ENCODE results near the gene NEMP2. TPM values are rescaled to one million over a fixed set of nuclear protein-coding genes. Genes with fewer than 3 reads are reported as not detected.
A peak's percentile ranks its signal among the peaks of the same experiment; 100 is the strongest.

The NEMP2 gene, protein sequence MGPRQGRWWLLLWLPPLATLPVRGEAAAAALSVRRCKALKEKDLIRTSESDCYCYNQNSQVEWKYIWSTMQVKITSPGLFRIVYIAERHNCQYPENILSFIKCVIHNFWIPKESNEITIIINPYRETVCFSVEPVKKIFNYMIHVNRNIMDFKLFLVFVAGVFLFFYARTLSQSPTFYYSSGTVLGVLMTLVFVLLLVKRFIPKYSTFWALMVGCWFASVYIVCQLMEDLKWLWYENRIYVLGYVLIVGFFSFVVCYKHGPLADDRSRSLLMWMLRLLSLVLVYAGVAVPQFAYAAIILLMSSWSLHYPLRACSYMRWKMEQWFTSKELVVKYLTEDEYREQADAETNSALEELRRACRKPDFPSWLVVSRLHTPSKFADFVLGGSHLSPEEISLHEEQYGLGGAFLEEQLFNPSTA
- total RNA-seq, result 10 to 100 TPM; 14.5 to 15.7 TPM

DNA sequence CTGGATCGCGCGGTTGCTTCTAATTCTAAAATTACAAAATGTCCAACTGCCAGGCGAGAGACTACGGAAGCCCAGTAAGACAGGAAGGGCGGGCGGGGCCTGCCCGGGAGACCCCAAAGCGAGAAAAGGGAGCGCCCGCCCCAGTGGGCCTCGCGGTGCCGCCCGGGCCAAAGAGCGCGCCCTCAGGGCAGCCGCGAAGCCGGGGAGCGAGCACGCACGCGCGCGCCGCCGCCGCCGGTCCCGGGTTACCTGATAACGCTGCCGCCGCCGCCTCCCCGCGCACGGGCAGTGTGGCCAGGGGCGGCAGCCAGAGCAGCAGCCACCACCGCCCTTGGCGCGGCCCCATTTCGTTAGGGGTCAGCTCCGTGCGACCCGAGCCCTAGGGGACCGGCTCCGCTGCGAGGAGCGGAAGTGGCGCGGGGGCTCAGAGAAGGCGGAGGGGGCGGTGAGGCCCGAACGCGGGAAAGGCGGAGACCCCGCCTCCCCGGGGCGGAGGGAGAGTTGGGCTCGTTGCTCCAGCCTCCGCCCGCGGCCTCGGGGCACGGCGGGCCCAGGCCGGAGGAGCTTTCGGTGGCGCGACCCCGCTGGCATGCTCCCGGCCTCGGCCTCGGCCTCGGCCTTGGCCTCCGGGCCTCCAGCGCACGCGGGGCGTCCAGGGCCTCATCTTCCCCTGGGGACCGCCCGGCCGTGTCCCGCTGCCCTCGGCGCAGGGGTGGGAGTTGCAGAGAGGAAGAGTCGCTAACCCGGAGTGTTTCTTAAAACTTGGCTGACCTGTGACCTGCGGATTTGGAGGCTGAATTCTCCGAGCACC is at the start of gene NEMP2:
NEMP2 (minus strand) TSS at position 413 of the 811 bp plus-strand sequence; CDS start at position 346, 67 bp downstream.
- peaks cover 40% of the 10 kb centered on the region for H3K4me1 Mint-ChIP-seq
- H3K36me3 Mint-ChIP-seq, result peaks cover 52% of the 10 kb centered on the region
- no peaks in the 10 kb centered on the region for H3K27me3 Mint-ChIP-seq
- peak; percentile 93 for DNase-seq
- peak within 1 kb of the TSS; percentile 94 for H3K4me3 Mint-ChIP-seq
- peaks cover 29% of the 10 kb centered on the region for H3K9me3 Mint-ChIP-seq
- peak within 1 kb of the TSS; percentile 99 for H3K27ac Mint-ChIP-seq

- Mint-ChIP-seq H3K27me3 (no peaks in the 10 kb centered on the region), H3K27ac (no peak overlapping the region), H3K4me3 (no peak overlapping the region), H3K4me1 (peaks cover 5% of the 10 kb centered on the region), H3K9me3 (no peaks in the 10 kb centered on the region), H3K36me3 (no peaks in the 10 kb centered on the region)
- no peak for DNase-seq
Measured at GRCh38 chr2:190583507-190584337, 49.2 kb upstream of the NEMP2 start.

- H3K4me1 Mint-ChIP-seq, result peaks cover 11% of the 10 kb centered on the region
- no peaks in the 10 kb centered on the region for H3K27me3 Mint-ChIP-seq
- H3K36me3 Mint-ChIP-seq, result no peaks in the 10 kb centered on the region
- H3K4me3 Mint-ChIP-seq, result no peak overlapping the region
- no peak for DNase-seq
- no peaks in the 10 kb centered on the region for H3K9me3 Mint-ChIP-seq
- H3K27ac Mint-ChIP-seq, result no peak overlapping the region
Measured at GRCh38 chr2:190582736-190583506, 48.4 kb upstream of the NEMP2 start.

DNA sequence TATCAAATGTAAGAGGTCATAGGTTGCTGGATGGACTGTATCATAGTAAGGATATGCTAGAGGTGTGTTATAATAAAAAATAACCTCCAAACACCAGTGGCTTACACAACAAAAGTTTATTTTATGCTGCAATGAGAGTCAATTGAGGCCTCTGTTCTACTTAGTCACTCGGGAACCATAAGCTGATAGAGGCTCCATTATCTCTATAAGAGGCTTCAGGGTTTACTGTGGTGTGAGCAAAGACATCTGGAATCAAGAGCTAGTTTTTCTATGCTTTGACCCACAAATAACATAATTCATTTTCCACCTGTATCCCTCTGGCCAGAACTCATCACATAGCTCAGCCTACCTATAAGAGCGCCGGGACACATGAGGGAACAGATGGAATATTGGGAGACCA is 47.5 kb upstream of the NEMP2 start:
- DNase-seq, result no peak
- Mint-ChIP-seq H3K4me1 (peaks cover 12% of the 10 kb centered on the region), H3K27me3 (no peaks in the 10 kb centered on the region), H3K36me3 (no peaks in the 10 kb centered on the region), H3K27ac (no peak overlapping the region), H3K9me3 (no peaks in the 10 kb centered on the region), H3K4me3 (no peak overlapping the region)

- Mint-ChIP-seq H3K4me1 (peaks cover 15% of the 10 kb centered on the region), H3K9me3 (peaks cover 1% of the 10 kb centered on the region), H3K27me3 (no peaks in the 10 kb centered on the region), H3K36me3 (no peaks in the 10 kb centered on the region), H3K27ac (no peak overlapping the region), H3K4me3 (no peak overlapping the region)
- no peak for DNase-seq
Measured at GRCh38 chr2:190579915-190580846, 45.7 kb upstream of the NEMP2 start.

- no peaks in the 10 kb centered on the region for H3K27me3 Mint-ChIP-seq
- DNase-seq, result no peak
- H3K4me3 Mint-ChIP-seq, result no peak overlapping the region
- no peaks in the 10 kb centered on the region for H3K36me3 Mint-ChIP-seq
- H3K9me3 Mint-ChIP-seq, result peaks cover 1% of the 10 kb centered on the region
- H3K27ac Mint-ChIP-seq, result no peak overlapping the region
- peaks cover 19% of the 10 kb centered on the region for H3K4me1 Mint-ChIP-seq
Measured at GRCh38 chr2:190579058-190579410, 44.5 kb upstream of the NEMP2 start.

DNA sequence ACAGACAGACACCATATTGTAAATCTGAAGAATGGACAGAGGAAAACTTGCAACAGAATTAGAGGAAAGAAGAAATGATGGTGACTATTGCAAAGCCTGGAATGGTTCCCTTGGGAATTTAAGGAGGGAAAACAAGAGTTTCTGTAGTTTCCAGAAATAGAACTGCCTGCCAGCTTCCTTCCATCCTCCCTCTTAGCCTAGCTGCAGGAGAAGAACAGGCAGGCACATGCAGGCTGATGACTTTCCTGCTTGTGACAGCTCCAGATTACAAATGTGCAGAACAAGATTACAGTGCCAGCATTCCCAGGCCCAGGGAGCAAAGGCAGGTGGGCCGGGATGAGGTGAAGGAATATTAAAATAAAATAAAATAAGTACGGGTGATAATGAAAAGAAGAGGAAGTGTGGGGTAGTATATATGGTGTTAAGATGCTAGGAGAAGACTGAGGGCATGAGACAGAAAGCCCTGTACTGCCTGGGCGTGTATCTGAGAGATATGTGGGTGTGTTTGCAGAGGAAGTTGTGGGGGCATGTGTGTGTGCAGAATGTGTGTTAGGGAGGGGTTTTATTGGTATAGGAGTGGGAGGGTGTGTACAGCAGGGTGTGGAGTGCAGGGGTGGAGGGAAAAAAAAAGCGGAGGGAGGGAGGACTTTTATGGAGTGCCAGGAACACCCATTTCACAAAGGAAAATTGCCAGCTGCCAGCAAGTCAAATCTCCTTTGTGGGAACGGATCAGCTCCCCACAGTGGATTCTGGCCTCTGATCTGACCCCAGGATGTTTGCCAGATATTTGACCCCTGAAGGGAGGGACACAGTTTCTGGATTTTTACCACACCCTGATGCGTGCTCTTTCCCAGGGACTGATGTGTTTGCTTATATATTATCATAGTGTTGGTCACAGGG is 43.9 kb upstream of the NEMP2 start:
- H3K27me3 Mint-ChIP-seq, result no peaks in the 10 kb centered on the region
- no peak overlapping the region for H3K4me3 Mint-ChIP-seq
- no peak overlapping the region for H3K27ac Mint-ChIP-seq
- DNase-seq, result no peak
- no peaks in the 10 kb centered on the region for H3K36me3 Mint-ChIP-seq
- H3K4me1 Mint-ChIP-seq, result peaks cover 19% of the 10 kb centered on the region
- H3K9me3 Mint-ChIP-seq, result peaks cover 1% of the 10 kb centered on the region

DNA sequence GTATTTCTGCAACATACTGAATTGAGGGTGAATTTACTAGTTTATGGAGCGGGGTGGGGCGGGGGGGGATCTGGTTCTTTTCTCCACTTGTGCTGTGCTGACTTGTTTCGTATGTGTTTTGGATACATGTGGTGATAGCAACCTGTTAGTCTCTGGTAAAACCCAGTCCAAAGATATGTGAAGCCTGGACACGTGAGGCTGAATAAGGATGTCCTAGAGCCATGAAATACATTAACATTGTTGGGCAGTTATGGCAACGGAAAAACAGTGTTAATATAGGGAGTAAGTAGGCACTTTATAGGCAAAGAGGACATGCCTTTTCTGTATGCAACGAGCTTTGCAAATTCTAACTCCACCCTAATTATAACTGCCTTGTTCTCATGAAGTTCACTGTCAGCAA is 42.1 kb upstream of the NEMP2 start:
- H3K9me3 Mint-ChIP-seq, result peaks cover 1% of the 10 kb centered on the region
- no peak overlapping the region for H3K4me3 Mint-ChIP-seq

DNA sequence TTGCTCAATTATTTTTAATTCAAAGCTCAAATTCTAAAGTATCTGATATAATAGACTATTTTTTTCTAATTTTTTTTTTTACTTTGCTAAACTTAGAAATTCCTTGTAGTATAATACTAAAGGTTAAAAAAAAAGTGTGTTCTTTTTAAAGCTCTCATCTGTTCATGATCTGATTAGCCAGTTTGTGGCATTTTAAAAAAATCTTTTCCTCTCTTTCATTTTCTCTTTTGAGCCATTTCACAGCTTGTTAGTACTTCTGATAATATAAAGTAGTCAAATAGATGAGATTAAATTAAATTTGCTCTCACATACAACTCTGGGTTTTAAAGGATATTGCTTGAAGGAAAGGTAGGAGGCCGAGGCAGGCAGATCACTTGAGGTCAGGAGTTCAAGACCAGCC is 40.7 kb upstream of the NEMP2 start:
- H3K36me3 Mint-ChIP-seq, result no peaks in the 10 kb centered on the region
- H3K27me3 Mint-ChIP-seq, result no peaks in the 10 kb centered on the region
- H3K9me3 Mint-ChIP-seq, result peaks cover 1% of the 10 kb centered on the region
- DNase-seq, result no peak
- H3K4me3 Mint-ChIP-seq, result no peak overlapping the region
- H3K4me1 Mint-ChIP-seq, result peaks cover 19% of the 10 kb centered on the region
- H3K27ac Mint-ChIP-seq, result no peak overlapping the region

More for the DNA sequence above, 42.1 kb upstream of the NEMP2 start:
- H3K27me3 Mint-ChIP-seq, result no peaks in the 10 kb centered on the region
- no peaks in the 10 kb centered on the region for H3K36me3 Mint-ChIP-seq
- H3K27ac Mint-ChIP-seq, result no peak overlapping the region
- no peak for DNase-seq
- peaks cover 19% of the 10 kb centered on the region for H3K4me1 Mint-ChIP-seq

DNA sequence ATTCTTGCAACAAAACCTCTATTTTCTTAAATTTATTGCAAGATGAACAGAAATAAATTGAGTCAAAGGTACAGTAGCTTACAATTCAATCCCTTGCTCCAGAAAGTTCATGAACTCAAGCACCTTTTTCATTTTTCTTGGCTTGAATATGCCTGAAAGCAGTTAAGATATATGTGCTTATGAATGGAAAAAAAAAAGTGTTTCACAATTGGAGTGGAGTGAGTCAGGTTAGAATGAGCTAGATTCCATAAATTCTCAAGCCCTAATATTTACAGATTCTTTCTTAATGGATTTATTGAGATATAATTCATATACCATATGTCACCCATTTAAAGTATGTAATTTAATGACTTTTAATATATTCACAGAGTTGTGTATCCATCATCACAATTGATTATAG is 39.6 kb upstream of the NEMP2 start:
- no peak overlapping the region for H3K27ac Mint-ChIP-seq
- DNase-seq, result no peak
- no peaks in the 10 kb centered on the region for H3K27me3 Mint-ChIP-seq
- H3K4me3 Mint-ChIP-seq, result no peak overlapping the region
- no peaks in the 10 kb centered on the region for H3K36me3 Mint-ChIP-seq
- peaks cover 1% of the 10 kb centered on the region for H3K9me3 Mint-ChIP-seq
- peaks cover 19% of the 10 kb centered on the region for H3K4me1 Mint-ChIP-seq

- peaks cover 7% of the 10 kb centered on the region for H3K4me1 Mint-ChIP-seq
- peaks cover 9% of the 10 kb centered on the region for H3K9me3 Mint-ChIP-seq
- H3K27me3 Mint-ChIP-seq, result no peaks in the 10 kb centered on the region
- H3K4me3 Mint-ChIP-seq, result no peak overlapping the region
- no peak overlapping the region for H3K27ac Mint-ChIP-seq
- H3K36me3 Mint-ChIP-seq, result peaks cover 6% of the 10 kb centered on the region
- DNase-seq, result no peak
Measured at GRCh38 chr2:190572246-190572645, 37.7 kb upstream of the NEMP2 start.

- DNase-seq, result no peak
- H3K27ac Mint-ChIP-seq, result peak overlapping the region; percentile 44
- H3K4me3 Mint-ChIP-seq, result no peak overlapping the region
- H3K9me3 Mint-ChIP-seq, result peaks cover 13% of the 10 kb centered on the region
- H3K36me3 Mint-ChIP-seq, result peaks cover 6% of the 10 kb centered on the region
- no peaks in the 10 kb centered on the region for H3K27me3 Mint-ChIP-seq
- H3K4me1 Mint-ChIP-seq, result peaks cover 7% of the 10 kb centered on the region
Measured at GRCh38 chr2:190571686-190572085, 37.2 kb upstream of the NEMP2 start.

DNA sequence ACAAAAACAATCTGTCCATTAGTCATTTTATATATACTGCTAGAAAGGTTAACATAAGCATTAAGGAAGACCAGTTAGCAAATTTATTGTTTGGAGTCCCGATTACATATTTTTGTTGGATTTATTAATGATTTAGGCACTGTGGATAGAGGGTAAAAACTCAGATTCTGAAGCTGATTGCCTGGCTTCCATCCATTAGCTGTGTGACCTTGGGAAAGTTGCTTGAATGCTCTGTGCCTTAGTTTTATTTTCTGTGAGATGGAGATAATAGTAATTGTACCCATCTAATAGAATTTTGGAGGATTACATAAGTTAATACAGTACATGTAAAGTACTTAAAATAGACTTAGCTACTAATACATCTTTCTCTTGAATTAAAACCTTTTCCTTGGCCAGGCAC is 36.3 kb upstream of the NEMP2 start:
- no peaks in the 10 kb centered on the region for H3K27me3 Mint-ChIP-seq
- peaks cover 7% of the 10 kb centered on the region for H3K4me1 Mint-ChIP-seq
- peaks cover 19% of the 10 kb centered on the region for H3K9me3 Mint-ChIP-seq
- peaks cover 11% of the 10 kb centered on the region for H3K36me3 Mint-ChIP-seq
- no peak for DNase-seq
- H3K4me3 Mint-ChIP-seq, result no peak overlapping the region
- no peak overlapping the region for H3K27ac Mint-ChIP-seq

Data from activated naive CD8-positive, alpha-beta T cell treated with anti-CD3 and anti-CD28 coated beads for 36 hours (primary cell).